A673 (cell line): ENCODE data around the gene BCAN. TPM values are rescaled to one million over a fixed set of nuclear protein-coding genes. Genes with fewer than 3 reads are reported as not detected.

ENCODE experiments used
- BruUV-seq: library from RNA; stranded (reverse); fragments of 400-500 nt; replicated peaks from 2 replicates; lab custom pipeline; 2021; lab: Mats Ljungman, UMichigan
- CTCF ChIA-PET: fragments of 300-600 bp; sonication (Branson Sonifier 250); formaldehyde crosslinking; loops from one replicate; lab custom pipeline; 2022; ENCODE audit warnings: antibody characterized with exemption; lab: Charles Lee
- POLR2A ChIA-PET: fragments of 300-600 bp; sonication (Branson Sonifier 250); formaldehyde crosslinking; loops from one replicate; lab custom pipeline; 2022; ENCODE audit warnings: antibody characterized with exemption; ENCODE audit not compliant: low non-redundant PET; lab: Charles Lee
- DNase-seq: peaks from one replicate; pipeline ENCODE4 v3.0.0-alpha.2; 2015; ENCODE audit warnings: low spot score
- H3K27ac ChIP-seq: fragments of 200-600 bp; sonication (generic); 2 replicates; pipeline ENCODE4 v1.5.1; 2016; ENCODE audit warnings: mixed run types, low read depth, mild to moderate bottlenecking, mixed read lengths, antibody characterized with exemption, low read length; ENCODE audit not compliant: poor library complexity, severe bottlenecking
- H3K27me3 ChIP-seq: fragments of 200-600 bp; sonication (generic); replicated peaks from 2 replicates; pipeline ENCODE4 v1.6.1; 2017; ENCODE audit warnings: mixed run types, low read depth, mild to moderate bottlenecking, mixed read lengths, antibody characterized with exemption, low read length; ENCODE audit not compliant: insufficient read depth, poor library complexity
- H3K36me3 ChIP-seq: fragments of 200-600 bp; sonication (generic); 2 replicates; pipeline ENCODE4 v1.6.1; 2016; ENCODE audit warnings: mixed run types, mild to moderate bottlenecking, mixed read lengths, antibody characterized with exemption, low read length; ENCODE audit not compliant: insufficient read depth, poor library complexity, severe bottlenecking
- H3K4me1 ChIP-seq: fragments of 200-600 bp; sonication (generic); 2 replicates; pipeline ENCODE4 v1.6.1; 2017; ENCODE audit warnings: mixed run types, mild to moderate bottlenecking, mixed read lengths, antibody characterized with exemption, low read length; ENCODE audit not compliant: insufficient read depth, poor library complexity, severe bottlenecking
- H3K4me3 ChIP-seq: fragments of 200-600 bp; sonication (generic); 2 replicates; pipeline ENCODE4 v1.5.1; 2016; ENCODE audit warnings: low read depth, mixed run types, mild to moderate bottlenecking, mixed read lengths, low read length; ENCODE audit not compliant: poor library complexity, severe bottlenecking
- H3K9me3 ChIP-seq: fragments of 200-600 bp; sonication (generic); 2 replicates; pipeline ENCODE4 v1.6.1; 2016; ENCODE audit warnings: mixed run types, low read depth, mild to moderate bottlenecking, mixed read lengths, antibody characterized with exemption, low read length; ENCODE audit not compliant: poor library complexity, severe bottlenecking
- EZH2 ChIP-seq: fragments of 200-600 bp; sonication (generic); IDR thresholded peaks from 2 replicates; pipeline ENCODE4 v1.6.1; 2017; ENCODE audit warnings: borderline replicate concordance, low read depth, mild to moderate bottlenecking, mixed read lengths, antibody characterized with exemption, low read length; ENCODE audit not compliant: poor library complexity, severe bottlenecking
- intact Hi-C: fragments of 100-400 bp; cut with micrococcal nuclease; formaldehyde crosslinking; loops from one replicate; pipeline ENCODE4 v1.10.0; 2022; ENCODE audit not compliant: unreplicated experiment
- total RNA-seq: library from RNA; stranded (reverse); gene quantifications from 2 replicates; pipeline ENCODE4 v1.2.3, GENCODE V29; 2021
- TF ChIP-seq, protein P1 (sequence below): fragments of 300-800, 200-600 bp; sonication (generic); conservative IDR thresholded peaks from 2 replicates; pipeline ENCODE4 v1.5.1; 2017; ENCODE audit warnings: low read depth, mild to moderate bottlenecking, antibody characterized with exemption, low read length, moderate library complexity, mixed read lengths

The BCAN gene
- total RNA-seq, 1 experiment from 2014 or later, result not detected

DNA sequence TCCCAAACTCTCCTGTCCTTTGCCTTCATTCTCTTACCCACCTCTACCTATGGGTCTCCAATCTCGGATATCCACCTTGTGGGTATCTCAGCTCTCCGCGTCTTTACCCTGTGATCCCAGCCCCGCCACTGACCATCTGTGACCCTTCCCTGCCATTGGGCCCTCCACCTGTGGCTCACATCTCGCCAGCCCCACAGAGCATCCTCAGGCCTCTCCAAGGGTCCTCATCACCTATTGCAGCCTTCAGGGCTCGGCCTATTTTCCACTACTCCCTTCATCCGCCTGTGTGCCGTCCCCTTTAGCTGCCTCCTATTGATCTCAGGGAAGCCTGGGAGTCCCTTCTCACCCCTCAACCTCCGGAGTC is 11.1 kb downstream of the BCAN start:
- intact Hi-C loops, result no loop called here
- peaks cover 8% of the 10 kb centered on the region for H3K4me1 ChIP-seq
- H3K36me3 ChIP-seq, result no peaks in the 10 kb centered on the region
- no peaks in the 10 kb centered on the region for H3K9me3 ChIP-seq
- peaks cover 94% of the 10 kb centered on the region for H3K27me3 ChIP-seq
- no peak for DNase-seq
- CTCF ChIA-PET, result no interaction called here
- TF ChIP-seq, protein P1, sequence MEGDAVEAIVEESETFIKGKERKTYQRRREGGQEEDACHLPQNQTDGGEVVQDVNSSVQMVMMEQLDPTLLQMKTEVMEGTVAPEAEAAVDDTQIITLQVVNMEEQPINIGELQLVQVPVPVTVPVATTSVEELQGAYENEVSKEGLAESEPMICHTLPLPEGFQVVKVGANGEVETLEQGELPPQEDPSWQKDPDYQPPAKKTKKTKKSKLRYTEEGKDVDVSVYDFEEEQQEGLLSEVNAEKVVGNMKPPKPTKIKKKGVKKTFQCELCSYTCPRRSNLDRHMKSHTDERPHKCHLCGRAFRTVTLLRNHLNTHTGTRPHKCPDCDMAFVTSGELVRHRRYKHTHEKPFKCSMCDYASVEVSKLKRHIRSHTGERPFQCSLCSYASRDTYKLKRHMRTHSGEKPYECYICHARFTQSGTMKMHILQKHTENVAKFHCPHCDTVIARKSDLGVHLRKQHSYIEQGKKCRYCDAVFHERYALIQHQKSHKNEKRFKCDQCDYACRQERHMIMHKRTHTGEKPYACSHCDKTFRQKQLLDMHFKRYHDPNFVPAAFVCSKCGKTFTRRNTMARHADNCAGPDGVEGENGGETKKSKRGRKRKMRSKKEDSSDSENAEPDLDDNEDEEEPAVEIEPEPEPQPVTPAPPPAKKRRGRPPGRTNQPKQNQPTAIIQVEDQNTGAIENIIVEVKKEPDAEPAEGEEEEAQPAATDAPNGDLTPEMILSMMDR, result no peak
- TF ChIP-seq EZH2, result no peak
- BruUV-seq, result no TSS peak
- H3K27ac ChIP-seq, result no peak overlapping the region
- POLR2A ChIA-PET, result no interaction called here
- no peak overlapping the region for H3K4me3 ChIP-seq

DNA sequence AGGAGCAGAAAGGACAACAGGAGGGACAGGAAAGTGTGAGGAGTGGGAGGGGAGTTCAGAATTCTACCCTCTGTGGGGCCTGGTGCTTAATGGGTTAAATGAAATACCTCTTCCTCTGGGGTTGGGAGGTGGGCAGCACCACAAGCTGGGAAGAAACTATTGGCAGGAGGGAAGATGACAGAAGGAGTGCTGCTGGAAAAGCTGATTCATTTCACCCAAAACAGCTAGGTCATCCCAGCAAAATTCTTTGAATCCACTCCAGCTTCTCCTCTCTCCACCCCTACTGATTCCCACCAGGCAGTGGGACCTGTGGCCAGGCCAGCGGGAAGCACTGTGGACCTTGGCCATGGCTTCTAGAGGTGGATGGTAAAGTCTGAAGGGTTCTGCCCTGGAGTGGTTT is 12.8 kb downstream of the BCAN start:
- Histone ChIP-seq H3K9me3 (no peaks in the 10 kb centered on the region), H3K4me1 (peaks cover 8% of the 10 kb centered on the region), H3K4me3 (no peak overlapping the region), H3K27ac (no peak overlapping the region), H3K36me3 (no peaks in the 10 kb centered on the region), H3K27me3 (peaks cover 77% of the 10 kb centered on the region)
- TF ChIP-seq, protein P1, result no peak
- TF ChIP-seq EZH2, result no peak
- intact Hi-C loops, result no loop called here
- BruUV-seq, result no TSS peak
- ChIA-PET POLR2A (no interaction called here), CTCF (interaction anchor here (1.5 kb wide), 1 partner anchor 28 kb away, joined by 3 read pairs; no protein-coding TSS in a partner anchor)
- no peak for DNase-seq

DNA sequence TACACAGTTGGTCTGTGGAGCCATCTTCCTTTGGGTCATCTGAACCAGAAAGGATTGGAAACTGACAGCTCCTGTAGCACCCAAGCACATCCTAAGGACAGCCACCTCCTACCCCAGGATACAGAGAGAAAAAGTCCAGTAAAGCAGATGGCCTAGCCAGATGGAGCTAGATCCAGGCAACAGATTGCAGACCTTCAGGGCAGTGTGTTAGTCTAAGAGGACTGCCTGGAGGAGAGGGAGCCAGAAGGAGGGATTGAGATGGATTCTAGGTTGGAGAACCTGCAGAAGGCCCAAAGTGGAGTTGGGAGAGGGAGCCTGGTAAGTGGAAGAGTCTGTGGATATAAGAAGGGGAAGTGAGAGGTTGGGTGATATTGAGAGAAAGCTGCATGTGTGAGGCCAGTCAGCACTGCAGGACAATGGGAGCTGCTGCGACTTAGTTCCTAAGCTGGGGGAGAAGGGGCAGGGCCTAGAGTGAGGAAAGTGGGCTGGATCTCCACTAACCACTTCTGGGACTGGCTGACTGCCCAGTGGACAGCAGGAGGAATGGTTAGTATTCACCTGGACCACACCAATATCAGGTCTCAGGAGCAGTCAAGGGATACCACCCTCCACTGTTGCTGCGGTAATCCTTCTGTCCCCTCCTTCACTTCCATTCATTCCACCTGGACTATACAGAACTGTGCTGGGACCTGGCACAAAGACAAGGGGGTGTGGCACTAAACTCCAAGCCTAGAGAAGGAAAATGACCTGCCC is 13.4 kb downstream of the BCAN start:
- CTCF ChIA-PET, result interaction anchor here (1.0 to 1.5 kb wide), 2 partner anchors 26 to 29 kb away, joined by 3 read pairs; no protein-coding TSS in a partner anchor
- TF ChIP-seq, protein P1, result no peak
- no peak for TF ChIP-seq EZH2
- no peaks in the 10 kb centered on the region for H3K36me3 ChIP-seq
- BruUV-seq, result no TSS peak
- POLR2A ChIA-PET, result no interaction called here
- H3K27ac ChIP-seq, result no peak overlapping the region
- H3K4me3 ChIP-seq, result no peak overlapping the region
- peaks cover 71% of the 10 kb centered on the region for H3K27me3 ChIP-seq
- H3K9me3 ChIP-seq, result no peaks in the 10 kb centered on the region
- DNase-seq, result no peak
- intact Hi-C loops, result no loop called here
- H3K4me1 ChIP-seq, result peaks cover 11% of the 10 kb centered on the region
